GM21528 (cell line): ENCODE data around the gene KIF20B.

ENCODE experiments used
- ATAC-seq: cut with Tn5 transposase; IDR thresholded peaks from one replicate; pipeline ENCODE4 v1.9.1; 2021; ENCODE audit warnings: mild to moderate bottlenecking, moderate library complexity; ENCODE audit not compliant: unreplicated experiment, low FRiP score

The KIF20B gene

DNA sequence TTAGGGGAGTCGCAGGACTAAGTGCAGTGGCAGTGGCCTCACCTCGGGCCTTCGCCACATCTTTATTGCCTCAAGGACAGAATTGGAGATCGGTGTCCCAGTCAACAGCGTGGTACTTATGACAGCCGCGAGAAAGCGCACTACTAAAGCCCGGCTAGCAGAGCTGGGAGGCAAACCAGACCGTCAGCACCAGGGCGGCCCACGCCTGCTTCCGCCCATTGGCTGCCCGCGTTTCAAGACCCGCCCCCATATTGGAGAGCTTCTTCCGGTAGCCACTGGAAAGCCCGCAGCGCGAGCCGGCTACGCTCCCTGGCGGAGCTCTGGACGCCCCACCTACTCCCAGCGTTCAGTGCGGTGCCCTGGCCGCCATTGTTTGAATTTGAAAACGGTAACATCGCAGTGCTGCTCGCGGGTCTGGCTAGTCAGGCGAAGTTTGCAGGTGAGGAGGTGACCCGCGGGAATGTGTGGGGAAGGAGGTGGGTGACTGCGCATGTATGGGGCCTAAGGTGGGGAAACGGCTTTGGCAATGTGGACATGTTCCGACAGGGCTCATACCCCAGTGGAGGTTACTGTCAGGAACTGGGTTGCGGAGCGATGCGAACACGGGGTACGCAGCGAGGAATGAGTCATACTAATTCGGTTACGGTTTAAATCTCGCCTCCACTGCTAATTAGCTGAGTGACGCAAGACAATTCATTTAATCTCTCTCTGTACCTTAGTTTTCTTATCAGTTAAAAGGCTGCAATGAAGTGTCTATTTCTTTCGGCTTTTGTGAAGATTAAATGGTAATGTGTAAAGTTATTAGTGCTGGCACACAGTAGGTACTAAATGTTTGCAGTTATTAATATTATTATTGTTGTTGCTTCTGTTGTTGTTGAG lies at the start of gene KIF20B:
Gene KIF20B (plus strand): TSS at position 349 of the 879 bp plus-strand sequence. CDS start 3,705 bp downstream, outside the sequence.
- peak; percentile 98 for ATAC-seq

DNA sequence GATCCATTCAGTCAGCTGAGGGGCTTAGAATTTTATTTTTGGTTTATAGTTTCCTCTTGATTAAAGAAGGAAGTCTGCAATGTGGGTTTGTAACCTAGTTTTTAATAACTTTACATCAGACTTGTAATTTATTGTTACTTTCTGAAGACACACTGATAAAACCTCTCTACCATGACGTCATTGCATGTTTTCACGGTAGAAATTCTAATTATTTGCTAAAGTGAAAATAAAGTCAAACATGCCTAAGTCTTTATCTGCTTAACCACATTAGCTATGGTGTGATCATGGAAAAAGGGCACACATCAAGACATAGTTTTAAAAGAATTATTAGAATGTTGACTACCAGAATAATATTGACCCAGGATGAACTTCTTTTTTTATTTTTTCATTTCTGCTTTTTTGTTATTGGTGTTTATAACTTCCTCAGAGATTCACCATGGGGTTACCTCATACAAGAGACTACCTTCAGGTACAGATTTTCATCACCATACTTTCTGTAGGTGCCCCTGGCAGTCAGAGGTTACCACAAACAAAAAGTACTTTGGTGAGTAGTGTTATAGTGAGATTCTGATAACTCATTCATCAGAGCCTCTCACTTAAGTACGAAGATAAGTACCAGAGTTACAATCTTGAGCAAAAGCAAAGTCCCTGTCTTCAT lies 49.3 kb upstream of the KIF20B start:
- ATAC-seq, result peak; percentile 56

GRCh38 chr10:89652806-89653370 lies 48.5 kb upstream of the KIF20B start:
- no peak for ATAC-seq

GRCh38 chr10:89653410-89653869 lies 48.0 kb upstream of the KIF20B start:
- ATAC-seq, result peak; percentile 58

DNA sequence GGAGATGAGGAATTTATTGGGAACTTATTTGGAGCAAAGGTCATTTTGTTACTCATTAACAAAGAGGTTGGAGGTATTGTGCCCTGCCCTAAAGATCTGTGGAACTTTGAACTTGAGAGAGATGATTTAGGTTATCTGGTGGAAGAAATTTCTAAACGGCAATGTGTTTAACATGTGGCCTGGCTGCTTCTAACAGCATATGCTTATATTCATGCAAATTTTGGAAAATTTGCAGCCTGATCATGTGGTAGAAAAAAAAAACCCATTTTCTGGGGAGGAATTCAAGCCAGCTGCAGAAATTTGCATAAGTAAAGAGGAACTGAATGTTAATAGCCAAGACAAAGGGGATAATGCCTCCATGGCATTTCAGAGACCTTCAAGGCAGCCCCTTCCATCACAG lies 45.7 kb upstream of the KIF20B start:
- no peak for ATAC-seq

DNA sequence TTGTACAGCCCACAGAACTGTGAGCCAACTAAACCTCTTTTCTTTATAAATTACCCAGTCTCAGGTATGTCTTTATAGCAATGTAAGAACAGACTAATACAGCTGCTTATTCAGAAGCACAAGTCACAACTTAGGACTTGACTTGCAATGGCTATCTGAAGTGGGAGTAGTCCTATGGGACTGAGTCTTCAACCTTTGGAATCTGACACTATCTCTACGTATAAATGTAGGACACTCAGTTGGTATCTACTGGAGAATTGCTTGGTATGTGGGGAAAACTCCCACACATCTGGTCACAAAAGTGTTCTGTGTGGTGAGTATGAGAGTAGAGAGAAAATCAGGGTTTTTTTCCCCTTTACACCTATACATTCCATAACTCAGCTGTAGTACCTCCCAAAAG lies 44.1 kb upstream of the KIF20B start:
- ATAC-seq, result no peak

DNA sequence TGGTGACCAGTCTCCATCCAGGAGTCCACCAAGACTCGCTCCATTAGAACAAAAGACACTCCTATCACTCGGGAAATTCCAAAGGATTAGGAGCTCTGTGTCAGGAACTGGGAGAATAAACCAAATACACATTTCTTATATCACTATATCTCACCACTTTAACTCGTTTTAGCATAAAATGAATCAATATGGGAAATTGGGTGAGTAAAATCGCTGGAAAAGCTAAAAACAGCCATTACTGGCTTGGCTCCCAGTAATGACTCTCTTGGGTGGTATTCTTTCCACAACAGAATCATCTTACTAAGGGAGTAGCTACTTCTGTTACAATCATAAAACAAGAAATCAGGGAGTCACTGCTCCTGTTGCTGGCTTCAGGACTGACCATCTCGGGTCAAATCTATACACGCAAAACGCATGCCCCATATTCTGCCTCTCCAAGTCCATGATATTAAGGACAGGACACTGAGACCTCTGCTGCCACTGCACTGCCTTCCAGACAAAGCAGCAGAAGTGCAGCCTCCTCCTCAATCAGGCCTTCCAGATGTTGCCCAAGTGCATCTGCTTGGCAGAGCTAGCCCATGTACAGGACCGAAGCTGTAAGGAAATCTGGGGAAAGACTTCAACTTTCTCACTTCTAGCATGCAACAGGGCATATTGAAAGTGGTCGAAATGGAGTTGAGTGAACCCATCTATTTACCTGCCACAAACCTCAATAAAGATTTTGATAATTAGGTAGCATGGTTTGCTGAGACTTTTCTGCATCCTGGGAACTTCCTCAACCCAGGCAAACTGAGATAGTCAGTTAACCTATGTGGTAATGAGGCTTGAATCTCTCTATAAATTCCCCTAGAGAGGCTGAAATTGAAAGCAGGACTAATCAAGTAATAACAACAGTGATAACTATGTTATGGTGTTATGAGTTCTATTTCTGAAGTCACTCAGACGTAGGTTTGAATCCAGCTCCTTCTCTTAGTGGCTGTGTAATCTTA lies 42.0 kb upstream of the KIF20B start:
- ATAC-seq, result no peak

DNA sequence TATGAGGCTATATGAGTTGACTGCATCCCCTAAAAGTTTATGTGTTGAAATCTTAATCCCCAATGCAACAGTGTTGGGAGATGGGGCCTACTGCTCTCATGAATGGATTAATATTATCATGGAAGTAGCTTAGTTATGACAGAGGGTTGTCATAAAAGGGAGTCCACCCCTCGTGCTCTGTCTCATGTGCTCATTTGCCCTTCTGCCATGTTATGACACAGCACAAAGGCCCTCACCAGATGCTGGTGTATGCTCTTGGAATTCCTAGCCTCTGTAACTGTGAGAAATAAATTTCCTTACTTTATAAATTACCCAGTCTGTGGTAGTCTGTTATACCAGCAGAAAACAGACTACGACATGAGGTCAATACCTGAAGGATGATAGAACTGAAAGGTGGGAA lies 38.8 kb upstream of the KIF20B start:
- ATAC-seq, result no peak

DNA sequence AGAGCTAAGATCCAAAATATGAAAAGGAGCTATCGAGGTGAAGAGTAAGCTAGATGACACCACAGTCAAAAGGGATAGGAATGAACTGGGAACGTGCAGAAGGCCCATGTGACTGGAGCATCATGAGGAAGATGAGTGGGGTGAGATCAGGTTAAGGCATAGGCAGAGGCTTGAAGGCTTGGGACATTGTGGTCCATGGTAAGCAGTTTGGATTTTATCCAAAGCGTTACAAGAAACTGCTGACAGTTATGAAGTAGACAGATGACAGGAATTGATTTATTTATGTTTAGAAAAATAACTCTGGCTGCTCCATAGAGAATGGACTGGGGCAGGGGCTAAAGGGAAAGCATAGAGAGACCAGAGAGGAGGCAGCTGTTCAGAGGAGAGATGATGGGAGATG lies 38.2 kb upstream of the KIF20B start:
- no peak for ATAC-seq

GRCh38 chr10:89664203-89664602 lies 37.2 kb upstream of the KIF20B start:
- ATAC-seq, result no peak

GRCh38 chr10:89665302-89665701 lies 36.1 kb upstream of the KIF20B start:
- ATAC-seq, result no peak

GRCh38 chr10:89666138-89666537 lies 35.3 kb upstream of the KIF20B start:
- no peak for ATAC-seq

DNA sequence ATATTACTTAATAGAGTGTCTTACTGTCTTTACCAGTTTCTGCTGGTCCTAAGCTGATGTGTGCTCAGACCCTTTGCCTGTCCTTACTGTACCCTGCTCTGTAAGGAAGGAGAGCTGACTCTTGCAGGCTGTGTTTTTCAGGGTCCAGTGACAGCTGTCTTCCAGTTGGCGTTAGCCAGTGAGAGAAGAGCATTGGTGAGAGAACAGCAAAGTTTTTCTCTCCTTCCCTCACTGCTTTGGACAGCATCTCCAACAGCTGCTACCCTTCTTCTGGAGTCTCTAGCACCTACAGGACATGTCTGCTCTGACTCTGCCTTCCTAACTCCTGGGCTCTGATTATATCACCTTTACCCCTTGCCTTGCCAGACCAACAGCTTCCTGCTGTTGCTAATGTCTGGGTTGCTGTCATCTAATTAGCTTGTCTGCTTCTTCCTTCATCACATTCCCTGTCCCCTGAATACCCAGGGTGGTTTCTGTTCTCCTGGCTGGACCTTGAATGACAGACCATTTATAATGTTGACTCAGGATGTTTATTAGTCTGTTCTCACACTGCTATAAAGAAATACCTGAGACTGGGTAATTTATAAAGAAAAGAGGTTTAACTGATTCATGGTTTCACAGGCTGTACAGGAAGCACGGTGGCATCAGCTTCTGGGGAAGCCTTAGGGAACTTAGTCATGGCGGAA lies 32.9 kb upstream of the KIF20B start:
- ATAC-seq, result no peak

- no peak for ATAC-seq
Observed at GRCh38 chr10:89669985-89670384, 31.4 kb upstream of the KIF20B start.

DNA sequence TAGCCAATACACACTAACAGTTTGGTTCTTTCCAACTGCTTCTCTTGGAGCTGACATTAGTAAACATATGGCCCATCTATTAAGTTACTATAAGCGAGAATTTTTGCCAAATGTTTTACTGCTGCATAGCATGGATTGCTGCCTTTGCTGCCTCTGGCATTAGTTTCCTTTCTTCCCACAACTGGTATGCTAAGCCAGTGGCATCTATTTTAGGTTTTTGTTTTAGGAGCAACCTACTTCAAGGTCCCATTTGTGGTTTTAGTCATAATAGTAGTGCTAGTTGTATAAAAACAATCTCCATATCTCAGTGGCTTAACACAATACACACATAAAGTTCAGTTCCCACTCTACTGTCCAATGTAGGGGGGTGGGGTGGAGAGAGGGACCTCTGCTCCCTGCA lies 30.5 kb upstream of the KIF20B start:
- no peak for ATAC-seq

GRCh38 chr10:89677341-89677740 lies 24.0 kb upstream of the KIF20B start:
- no peak for ATAC-seq

GRCh38 chr10:89679986-89680385 lies 21.4 kb upstream of the KIF20B start:
- no peak for ATAC-seq

DNA sequence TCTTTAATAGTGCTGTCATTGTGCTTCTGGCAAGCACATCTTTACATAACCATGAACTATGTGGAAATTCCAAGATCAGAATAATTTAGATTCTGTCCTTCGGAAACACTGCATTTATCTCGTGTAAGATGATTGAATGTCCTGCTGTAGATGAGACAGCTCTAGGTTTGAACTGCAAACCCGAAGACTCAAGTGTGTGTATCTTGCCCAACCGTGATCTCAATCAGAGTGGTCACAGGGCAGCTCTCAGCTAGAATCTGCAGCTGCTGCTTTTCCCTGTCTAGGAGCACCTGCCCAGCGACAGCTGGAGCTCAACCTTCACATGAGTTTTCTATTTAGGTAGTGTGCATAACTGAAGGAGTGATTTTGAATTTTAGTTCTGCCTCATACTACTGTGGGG lies 17.5 kb upstream of the KIF20B start:
- ATAC-seq, result no peak

DNA sequence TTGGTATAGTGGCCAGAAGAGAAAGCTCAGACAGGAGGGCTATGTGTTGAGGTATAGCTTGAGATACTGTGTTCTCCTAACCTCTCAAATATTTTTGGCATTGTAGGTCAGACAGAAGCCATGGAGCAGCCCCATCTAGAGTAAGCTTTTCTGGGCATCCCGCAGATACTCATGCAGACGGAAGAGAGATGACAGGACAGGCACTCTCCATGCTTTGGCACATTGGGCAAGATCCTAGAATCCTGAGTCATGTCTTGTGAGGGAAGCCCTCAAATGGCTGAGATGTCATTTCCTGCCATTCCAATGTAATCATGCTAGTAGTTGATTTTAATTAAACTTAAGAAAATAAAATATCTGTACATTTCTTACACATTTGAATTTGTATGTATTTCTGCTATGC lies 16.8 kb upstream of the KIF20B start:
- no peak for ATAC-seq

- ATAC-seq, result no peak
Observed at GRCh38 chr10:89685936-89686335, 15.5 kb upstream of the KIF20B start.
